ENCODE data around the gene ZCCHC14.

ZCCHC14 gene

DNA sequence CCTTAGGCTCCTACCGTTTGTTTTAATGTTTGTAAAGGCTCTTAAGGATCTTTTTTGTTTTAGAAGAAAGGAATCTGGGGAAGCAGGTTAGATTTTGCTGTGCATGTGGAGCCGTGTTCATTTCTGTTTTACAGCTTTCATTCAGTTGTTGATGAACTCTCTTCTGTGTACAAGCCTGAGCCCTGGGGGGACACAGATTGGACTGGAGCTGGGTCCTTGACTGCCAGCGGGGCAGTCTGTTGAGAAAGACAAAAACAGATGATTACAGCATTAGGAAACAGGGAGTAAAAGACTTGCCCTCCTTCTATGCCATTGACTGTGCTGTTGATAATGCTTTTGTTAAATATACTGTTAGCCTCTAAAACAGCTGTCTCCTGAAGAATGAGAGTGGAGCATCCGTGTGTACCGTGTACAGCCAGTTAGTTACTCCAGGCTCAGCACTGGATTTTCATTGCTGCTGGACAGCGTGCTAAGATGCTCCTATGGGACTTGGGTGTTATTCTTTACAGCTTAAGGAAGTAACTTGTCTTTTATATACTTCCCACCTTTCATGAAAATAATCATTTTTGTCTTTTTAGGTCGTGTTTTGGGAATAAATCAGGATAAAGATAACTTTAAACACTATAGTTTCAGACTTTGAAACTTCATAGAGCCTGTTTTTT, 97.5 kb downstream of the ZCCHC14 start:
- no peak overlapping the region for H3K27ac ChIP-seq (ENCODE audit: low read depth, low read length)
- H2BK12ac ChIP-seq (ENCODE audit: low read length): no peak overlapping the region
- no peak overlapping the region for H3K18ac ChIP-seq (ENCODE audit: low read length)
- no peak overlapping the region for H3K9ac ChIP-seq (ENCODE audit: low read length)
- H3K36me3 ChIP-seq (ENCODE audit: control insufficient read depth in 1 of 2, insufficient read depth in 2 of 2, low read length in 2 of 2): peaks cover 9% of the 10 kb centered on the region in 2 experiments
- no peak overlapping the region for H4K12ac ChIP-seq (ENCODE audit: low read depth, low read length)
- no peak overlapping the region for H3K14ac ChIP-seq (ENCODE audit: low read length)
- H3K4ac ChIP-seq (ENCODE audit: low read depth, low read length): no peak overlapping the region
- no peak overlapping the region for H4K91ac ChIP-seq (ENCODE audit: low read depth, low read length)
- H3K79me1 ChIP-seq (ENCODE audit: low read length): peaks cover 8% of the 10 kb centered on the region
- H3K4me1 ChIP-seq (ENCODE audit: control insufficient read depth in 1 of 2, insufficient read depth in 2 of 2, low read length in 2 of 2): peaks cover 6 to 8% of the 10 kb centered on the region in 2 experiments
- H2AFZ ChIP-seq (ENCODE audit: insufficient read depth, low read length, poor library complexity): no peak overlapping the region
- no peak overlapping the region for H3K4me2 ChIP-seq (ENCODE audit: low read length)
- H3K27me3 ChIP-seq (ENCODE audit: insufficient read depth, low read length): no peaks in the 10 kb centered on the region
- H2BK120ac ChIP-seq (ENCODE audit: insufficient read depth, low read length, poor library complexity): no peak overlapping the region
- no peak overlapping the region for H2AK5ac ChIP-seq (ENCODE audit: low read length)
- no peak overlapping the region for H2BK5ac ChIP-seq (ENCODE audit: low read depth, low read length, poor library complexity)
- no CpG with 5 or more reads among the region's 7 CpGs for WGBS (ENCODE audit: extremely low coverage, insufficient coverage, insufficient read length)
- H3K9me3 ChIP-seq (ENCODE audit: insufficient read depth, low read depth, low read length): no peaks in the 10 kb centered on the region
- H4K8ac ChIP-seq (ENCODE audit: low read depth, low read length): no peak overlapping the region
- no peak overlapping the region for H3K23ac ChIP-seq (ENCODE audit: low read length)
- H3K4me3 ChIP-seq (ENCODE audit: low read depth, low read length): no peak overlapping the region
- peaks cover 13% of the 10 kb centered on the region for H3K79me2 ChIP-seq (ENCODE audit: control insufficient read depth, insufficient read depth, low read length, poor library complexity)
- DNase-seq: no peak

DNA sequence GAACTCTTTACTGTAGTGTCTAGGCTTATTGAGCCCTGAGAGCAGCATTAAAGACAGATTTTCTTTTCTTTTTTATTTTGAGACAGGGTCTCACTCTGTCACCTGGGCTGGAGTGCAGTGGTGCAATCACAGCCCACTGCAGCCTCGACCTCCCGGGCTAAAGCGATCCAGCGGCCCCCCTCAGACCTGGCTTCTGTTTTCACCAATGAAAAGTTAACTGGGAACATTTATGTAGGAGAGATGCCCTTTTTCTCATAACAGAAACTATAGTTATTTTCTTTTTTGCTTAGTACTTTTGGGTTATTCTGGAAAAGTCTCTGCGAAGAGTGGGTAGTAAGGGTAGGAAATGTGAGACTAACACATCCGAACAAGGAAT, 99.2 kb downstream of the ZCCHC14 start:
- H4K8ac ChIP-seq (ENCODE audit: low read depth, low read length): no peak overlapping the region
- H3K4ac ChIP-seq (ENCODE audit: low read depth, low read length): no peak overlapping the region
- peaks cover 2% of the 10 kb centered on the region in 2 experiments for H3K36me3 ChIP-seq (ENCODE audit: control insufficient read depth in 1 of 2, insufficient read depth in 2 of 2, low read length in 2 of 2)
- no peak overlapping the region for H3K27ac ChIP-seq (ENCODE audit: low read depth, low read length)
- no peak overlapping the region for H2AFZ ChIP-seq (ENCODE audit: insufficient read depth, low read length, poor library complexity)
- no peaks in the 10 kb centered on the region for H3K9me3 ChIP-seq (ENCODE audit: insufficient read depth, low read depth, low read length)
- H4K12ac ChIP-seq (ENCODE audit: low read depth, low read length): no peak overlapping the region
- peaks cover 6 to 8% of the 10 kb centered on the region in 2 experiments for H3K4me1 ChIP-seq (ENCODE audit: control insufficient read depth in 1 of 2, insufficient read depth in 2 of 2, low read length in 2 of 2)
- no peak overlapping the region for H2BK5ac ChIP-seq (ENCODE audit: low read depth, low read length, poor library complexity)
- no peak for DNase-seq
- no peak overlapping the region for H2BK12ac ChIP-seq (ENCODE audit: low read length)
- H3K23ac ChIP-seq (ENCODE audit: low read length): no peak overlapping the region
- H3K4me2 ChIP-seq (ENCODE audit: low read length): peak overlapping the region; percentile 88
- H3K27me3 ChIP-seq (ENCODE audit: insufficient read depth, low read length): no peaks in the 10 kb centered on the region
- H4K91ac ChIP-seq (ENCODE audit: low read depth, low read length): no peak overlapping the region
- no peak overlapping the region for H3K4me3 ChIP-seq (ENCODE audit: low read depth, low read length)
- H3K14ac ChIP-seq (ENCODE audit: low read length): no peak overlapping the region
- H3K79me2 ChIP-seq (ENCODE audit: control insufficient read depth, insufficient read depth, low read length, poor library complexity): peaks cover 13% of the 10 kb centered on the region
- peaks cover 8% of the 10 kb centered on the region for H3K79me1 ChIP-seq (ENCODE audit: low read length)
- H3K9ac ChIP-seq (ENCODE audit: low read length): no peak overlapping the region
- H2BK120ac ChIP-seq (ENCODE audit: insufficient read depth, low read length, poor library complexity): no peak overlapping the region
- H3K18ac ChIP-seq (ENCODE audit: low read length): no peak overlapping the region
- no peak overlapping the region for H2AK5ac ChIP-seq (ENCODE audit: low read length)
- no CpG with 5 or more reads among the region's 6 CpGs for WGBS (ENCODE audit: extremely low coverage, insufficient coverage, insufficient read length)

DNA sequence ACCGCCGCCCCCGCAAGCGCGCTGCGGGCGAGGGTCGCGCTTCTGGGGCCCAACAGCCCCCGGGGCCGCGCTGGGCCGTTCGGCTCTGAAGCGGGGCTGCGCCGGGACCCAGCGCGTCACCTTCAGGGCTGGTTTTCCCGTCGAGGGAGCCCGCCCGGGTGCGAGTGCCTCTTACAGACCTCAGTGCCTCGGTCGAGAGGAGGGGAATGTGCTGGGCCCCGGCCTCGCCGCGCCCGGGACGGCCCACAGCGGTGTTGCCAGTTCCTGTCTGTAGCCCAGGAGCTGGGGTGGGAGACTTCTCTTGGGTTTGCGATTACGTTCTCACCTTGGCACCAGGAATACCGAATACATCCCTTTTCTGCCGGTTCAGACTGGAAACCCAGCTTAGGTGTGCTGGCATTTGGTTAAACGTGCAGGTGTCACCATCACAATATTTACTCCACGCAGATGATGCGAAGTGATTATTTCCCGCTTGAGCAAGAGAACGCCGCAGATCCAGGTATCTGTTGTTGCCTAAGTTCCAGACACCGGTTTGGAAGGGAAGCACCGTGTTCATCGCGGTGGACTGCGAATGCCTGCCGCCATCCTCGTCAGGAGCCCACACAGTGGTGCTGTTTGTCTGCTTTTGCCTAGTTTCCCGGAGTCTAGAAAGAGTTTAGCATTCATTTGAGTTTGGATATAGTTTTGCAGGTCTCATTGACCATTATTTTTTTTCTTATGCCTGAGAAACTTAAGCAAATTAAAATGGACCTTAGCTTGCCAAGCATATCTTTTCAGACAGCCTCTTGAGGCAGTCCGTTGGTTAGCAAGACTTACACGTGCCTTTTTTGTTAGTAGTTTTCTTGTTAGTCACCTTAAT, 99.8 kb downstream of the ZCCHC14 start:
- Histone ChIP-seq H3K4me2 (ENCODE audit: low read length) (peak overlapping the region; percentile 88), H3K23ac (ENCODE audit: low read length) (no peak overlapping the region), H3K4ac (ENCODE audit: low read depth, low read length) (peak overlapping the region; percentile 57), H3K27me3 (ENCODE audit: insufficient read depth, low read length) (no peaks in the 10 kb centered on the region), H3K9me3 (ENCODE audit: insufficient read depth, low read depth, low read length) (no peaks in the 10 kb centered on the region), H3K4me3 (ENCODE audit: low read depth, low read length) (peak overlapping the region; percentile 98), H3K36me3 (ENCODE audit: control insufficient read depth in 1 of 2, insufficient read depth in 2 of 2, low read length in 2 of 2) (no peaks in the 10 kb centered on the region), H3K9ac (ENCODE audit: low read length) (peak overlapping the region; percentile 96), H3K27ac (ENCODE audit: low read depth, low read length) (peak overlapping the region; percentile 26), H3K14ac (ENCODE audit: low read length) (peak overlapping the region; percentile 28), H3K18ac (ENCODE audit: low read length) (peak overlapping the region; percentile 22), H4K12ac (ENCODE audit: low read depth, low read length) (no peak overlapping the region), H2AFZ (ENCODE audit: insufficient read depth, low read length, poor library complexity) (peak overlapping the region; percentile 19), H2AK5ac (ENCODE audit: low read length) (no peak overlapping the region), H2BK5ac (ENCODE audit: low read depth, low read length, poor library complexity) (peak overlapping the region; percentile 50), H3K79me2 (ENCODE audit: control insufficient read depth, insufficient read depth, low read length, poor library complexity) (peaks cover 13% of the 10 kb centered on the region), H2BK12ac (ENCODE audit: low read length) (no peak overlapping the region), H3K4me1 (ENCODE audit: control insufficient read depth in 1 of 2, insufficient read depth in 2 of 2, low read length in 2 of 2) (peaks cover 6 to 9% of the 10 kb centered on the region in 2 experiments), H2BK120ac (ENCODE audit: insufficient read depth, low read length, poor library complexity) (no peak overlapping the region), H4K91ac (ENCODE audit: low read depth, low read length) (peak overlapping the region; percentile 64), H4K8ac (ENCODE audit: low read depth, low read length) (no peak overlapping the region), H3K79me1 (ENCODE audit: low read length) (peaks cover 8% of the 10 kb centered on the region)
- DNase-seq: peak; percentile 62 to 73
- no CpG with 5 or more reads among the region's 53 CpGs for WGBS (ENCODE audit: extremely low coverage, insufficient coverage, insufficient read length)

GRCh38 chr16:87391950-87392820, 100.6 kb downstream of the ZCCHC14 start, which contains the start of gene MAP1LC3B:
Gene MAP1LC3B (plus strand): TSS chr16:87392336. CDS start chr16:87392428, 92 bp downstream.
- Histone ChIP-seq H3K27me3 (ENCODE audit: insufficient read depth, low read length) (no peaks in the 10 kb centered on the region), H3K23ac (ENCODE audit: low read length) (no peak within 1 kb of the TSS), H2AFZ (ENCODE audit: insufficient read depth, low read length, poor library complexity) (peak within 1 kb of the TSS; percentile 90), H3K4me1 (ENCODE audit: control insufficient read depth in 1 of 2, insufficient read depth in 2 of 2, low read length in 2 of 2) (peaks cover 6 to 12% of the 10 kb centered on the region in 2 experiments), H2BK5ac (ENCODE audit: low read depth, low read length, poor library complexity) (peak within 1 kb of the TSS; percentile 96), H2BK120ac (ENCODE audit: insufficient read depth, low read length, poor library complexity) (peak within 1 kb of the TSS; percentile 95), H3K4me3 (ENCODE audit: low read depth, low read length) (peak within 1 kb of the TSS; percentile 98), H3K36me3 (ENCODE audit: control insufficient read depth in 1 of 2, insufficient read depth in 2 of 2, low read length in 2 of 2) (no peaks in the 10 kb centered on the region), H3K79me1 (ENCODE audit: low read length) (peaks cover 8% of the 10 kb centered on the region), H2AK5ac (ENCODE audit: low read length) (peak within 1 kb of the TSS; percentile 83), H4K12ac (ENCODE audit: low read depth, low read length) (peak within 1 kb of the TSS; percentile 89), H2BK12ac (ENCODE audit: low read length) (peak within 1 kb of the TSS; percentile 33), H3K4me2 (ENCODE audit: low read length) (peak within 1 kb of the TSS; percentile 92), H3K9me3 (ENCODE audit: insufficient read depth, low read depth, low read length) (no peaks in the 10 kb centered on the region), H3K18ac (ENCODE audit: low read length) (peak within 1 kb of the TSS; percentile 99), H3K4ac (ENCODE audit: low read depth, low read length) (peak within 1 kb of the TSS; percentile 87), H3K79me2 (ENCODE audit: control insufficient read depth, insufficient read depth, low read length, poor library complexity) (peaks cover 13% of the 10 kb centered on the region), H3K14ac (ENCODE audit: low read length) (peak within 1 kb of the TSS; percentile 97), H4K8ac (ENCODE audit: low read depth, low read length) (peak within 1 kb of the TSS; percentile 98), H3K9ac (ENCODE audit: low read length) (peak within 1 kb of the TSS; percentile 96), H4K91ac (ENCODE audit: low read depth, low read length) (peak within 1 kb of the TSS; percentile 97), H3K27ac (ENCODE audit: low read depth, low read length) (peak within 1 kb of the TSS; percentile 93)
- WGBS (ENCODE audit: extremely low coverage, insufficient coverage, insufficient read length): no CpG with 5 or more reads among the region's 113 CpGs
- DNase-seq: peak; percentile 97 to 98
